ENCODE results near the gene ERGIC1.

ERGIC1 gene

GRCh38 chr5:172913117-172913850, 79.2 kb downstream of the ERGIC1 start:
- Mint-ChIP-seq H3K4me1 (peaks cover 16% of the 10 kb centered on the region), H3K9me3 (no peaks in the 10 kb centered on the region), H3K27ac (peak overlapping the region; percentile 58), H3K36me3 (peaks cover 25% of the 10 kb centered on the region), H3K27me3 (no peaks in the 10 kb centered on the region), H3K4me3 (no peak overlapping the region)
- ATAC-seq (ENCODE audit: low read depth) (no peak), DNase-seq (ENCODE audit: low spot score in 2 of 2) (no peak)

- Mint-ChIP-seq H3K27ac (no peak overlapping the region), H3K9me3 (no peaks in the 10 kb centered on the region), H3K27me3 (no peaks in the 10 kb centered on the region), H3K4me1 (peaks cover 10% of the 10 kb centered on the region), H3K36me3 (peaks cover 21% of the 10 kb centered on the region), H3K4me3 (no peak overlapping the region)
- ATAC-seq (ENCODE audit: low read depth) (no peak), DNase-seq (ENCODE audit: low spot score in 2 of 2) (no peak)
Measured at GRCh38 chr5:172915514-172915913, 81.5 kb downstream of the ERGIC1 start.

- no peaks in the 10 kb centered on the region for H3K27me3 Mint-ChIP-seq
- H3K9me3 Mint-ChIP-seq = no peaks in the 10 kb centered on the region
- ATAC-seq (ENCODE audit: low read depth) (no peak), DNase-seq (ENCODE audit: low spot score in 2 of 2) (no peak)
- H3K4me1 Mint-ChIP-seq = peaks cover 2% of the 10 kb centered on the region
- no peak overlapping the region for H3K27ac Mint-ChIP-seq
- H3K4me3 Mint-ChIP-seq = no peak overlapping the region
- H3K36me3 Mint-ChIP-seq = peaks cover 22% of the 10 kb centered on the region
Measured at GRCh38 chr5:172918421-172919371, 84.6 kb downstream of the ERGIC1 start.

GRCh38 chr5:172919525-172920446, 85.7 kb downstream of the ERGIC1 start:
- Mint-ChIP-seq H3K4me3 (no peak overlapping the region), H3K9me3 (no peaks in the 10 kb centered on the region), H3K4me1 (peaks cover 2% of the 10 kb centered on the region), H3K27me3 (no peaks in the 10 kb centered on the region), H3K27ac (no peak overlapping the region), H3K36me3 (peaks cover 26% of the 10 kb centered on the region)
- DNase-seq (ENCODE audit: low spot score in 2 of 2) (no peak), ATAC-seq (ENCODE audit: low read depth) (no peak)

GRCh38 chr5:172920447-172920849, 86.4 kb downstream of the ERGIC1 start:
- Mint-ChIP-seq H3K9me3 (no peaks in the 10 kb centered on the region), H3K36me3 (peaks cover 27% of the 10 kb centered on the region), H3K27ac (no peak overlapping the region), H3K4me3 (no peak overlapping the region), H3K4me1 (peaks cover 2% of the 10 kb centered on the region), H3K27me3 (no peaks in the 10 kb centered on the region)
- DNase-seq (ENCODE audit: low spot score in 2 of 2) = no peak
- no peak for ATAC-seq (ENCODE audit: low read depth)

- DNase-seq (ENCODE audit: low spot score in 2 of 2) (no peak), ATAC-seq (ENCODE audit: low read depth) (no peak)
- Mint-ChIP-seq H3K27me3 (no peaks in the 10 kb centered on the region), H3K4me1 (peaks cover 2% of the 10 kb centered on the region), H3K27ac (no peak overlapping the region), H3K9me3 (no peaks in the 10 kb centered on the region), H3K36me3 (peaks cover 24% of the 10 kb centered on the region), H3K4me3 (no peak overlapping the region)
Measured at GRCh38 chr5:172920995-172921394, 86.9 kb downstream of the ERGIC1 start.

- H3K4me3 Mint-ChIP-seq = no peak overlapping the region
- peaks cover 24% of the 10 kb centered on the region for H3K36me3 Mint-ChIP-seq
- peaks cover 2% of the 10 kb centered on the region for H3K4me1 Mint-ChIP-seq
- peak overlapping the region; percentile 45 for H3K27ac Mint-ChIP-seq
- H3K9me3 Mint-ChIP-seq = no peaks in the 10 kb centered on the region
- no peak for DNase-seq (ENCODE audit: low spot score in 2 of 2)
- ATAC-seq (ENCODE audit: low read depth) = no peak
- no peaks in the 10 kb centered on the region for H3K27me3 Mint-ChIP-seq
Measured at GRCh38 chr5:172921906-172922305, 87.9 kb downstream of the ERGIC1 start.

GRCh38 chr5:172923539-172923938, 89.5 kb downstream of the ERGIC1 start:
- peaks cover 31% of the 10 kb centered on the region for H3K36me3 Mint-ChIP-seq
- no peak for ATAC-seq (ENCODE audit: low read depth)
- H3K9me3 Mint-ChIP-seq = no peaks in the 10 kb centered on the region
- H3K4me3 Mint-ChIP-seq = no peak overlapping the region
- no peaks in the 10 kb centered on the region for H3K27me3 Mint-ChIP-seq
- DNase-seq (ENCODE audit: low spot score in 2 of 2) = no peak
- peaks cover 2% of the 10 kb centered on the region for H3K4me1 Mint-ChIP-seq
- no peak overlapping the region for H3K27ac Mint-ChIP-seq

GRCh38 chr5:172925336-172925948, 91.4 kb downstream of the ERGIC1 start:
- peaks cover 28% of the 10 kb centered on the region for H3K36me3 Mint-ChIP-seq
- DNase-seq (ENCODE audit: low spot score in 2 of 2) = no peak
- no peaks in the 10 kb centered on the region for H3K9me3 Mint-ChIP-seq
- no peak overlapping the region for H3K27ac Mint-ChIP-seq
- no peaks in the 10 kb centered on the region for H3K4me1 Mint-ChIP-seq
- H3K27me3 Mint-ChIP-seq = no peaks in the 10 kb centered on the region
- no peak for ATAC-seq (ENCODE audit: low read depth)
- H3K4me3 Mint-ChIP-seq = no peak overlapping the region

GRCh38 chr5:172926008-172926523, 92.0 kb downstream of the ERGIC1 start:
- no peaks in the 10 kb centered on the region for H3K9me3 Mint-ChIP-seq
- peaks cover under 1% of the 10 kb centered on the region for H3K4me1 Mint-ChIP-seq
- DNase-seq (ENCODE audit: low spot score in 2 of 2) = no peak
- H3K36me3 Mint-ChIP-seq = peaks cover 28% of the 10 kb centered on the region
- no peak for ATAC-seq (ENCODE audit: low read depth)
- H3K27ac Mint-ChIP-seq = no peak overlapping the region
- no peaks in the 10 kb centered on the region for H3K27me3 Mint-ChIP-seq
- no peak overlapping the region for H3K4me3 Mint-ChIP-seq

- no peak for DNase-seq (ENCODE audit: low spot score in 2 of 2)
- no peak for ATAC-seq (ENCODE audit: low read depth)
- no peak overlapping the region for H3K4me3 Mint-ChIP-seq
- H3K36me3 Mint-ChIP-seq = peaks cover 25% of the 10 kb centered on the region
- H3K4me1 Mint-ChIP-seq = peaks cover 4% of the 10 kb centered on the region
- no peak overlapping the region for H3K27ac Mint-ChIP-seq
- H3K27me3 Mint-ChIP-seq = no peaks in the 10 kb centered on the region
- H3K9me3 Mint-ChIP-seq = no peaks in the 10 kb centered on the region
Measured at GRCh38 chr5:172926796-172927195, 92.7 kb downstream of the ERGIC1 start.

GRCh38 chr5:172929371-172929838, 95.4 kb downstream of the ERGIC1 start:
- DNase-seq (ENCODE audit: low spot score in 2 of 2) (no peak), ATAC-seq (ENCODE audit: low read depth) (no peak)
- H3K9me3 Mint-ChIP-seq = no peaks in the 10 kb centered on the region
- peaks cover 23% of the 10 kb centered on the region for H3K36me3 Mint-ChIP-seq
- H3K4me1 Mint-ChIP-seq = peaks cover 10% of the 10 kb centered on the region
- H3K27ac Mint-ChIP-seq = peak overlapping the region; percentile 36
- H3K27me3 Mint-ChIP-seq = no peaks in the 10 kb centered on the region
- no peak overlapping the region for H3K4me3 Mint-ChIP-seq

- H3K4me1 Mint-ChIP-seq = peaks cover 10% of the 10 kb centered on the region
- H3K4me3 Mint-ChIP-seq = no peak overlapping the region
- no peak for DNase-seq (ENCODE audit: low spot score in 2 of 2)
- peak; percentile 34 for ATAC-seq (ENCODE audit: low read depth)
- H3K9me3 Mint-ChIP-seq = no peaks in the 10 kb centered on the region
- H3K36me3 Mint-ChIP-seq = peaks cover 25% of the 10 kb centered on the region
- H3K27me3 Mint-ChIP-seq = no peaks in the 10 kb centered on the region
- H3K27ac Mint-ChIP-seq = peak overlapping the region; percentile 82
Measured at GRCh38 chr5:172931001-172931536, 97.0 kb downstream of the ERGIC1 start.

All from memory B cell (primary cell).